Endothelial cell (in vitro differentiated cells): ENCODE measurements around the gene PDK2. TPM values are rescaled to one million over a fixed set of nuclear protein-coding genes. Genes with fewer than 3 reads are reported as not detected.

Experiments
- DNase-seq: peaks from one replicate; pipeline ENCODE4 v3.0.0; 2021; ENCODE audit warnings: low spot score
- H3K27ac Mint-ChIP-seq: one replicate; pipeline ENCODE4 v1.8.0; 2021; ENCODE audit warnings: mixed read lengths, inconsistent platforms; ENCODE audit not compliant: unreplicated experiment
- H3K27me3 Mint-ChIP-seq: one replicate; pipeline ENCODE4 v1.8.0; 2021; ENCODE audit warnings: mild to moderate bottlenecking, moderate library complexity, mixed read lengths, inconsistent platforms; ENCODE audit not compliant: unreplicated experiment
- H3K36me3 Mint-ChIP-seq: one replicate; pipeline ENCODE4 v1.8.0; 2021; ENCODE audit warnings: mild to moderate bottlenecking, low read depth, mixed read lengths, inconsistent platforms; ENCODE audit not compliant: unreplicated experiment
- H3K4me1 Mint-ChIP-seq: one replicate; pipeline ENCODE4 v1.8.0; 2021; ENCODE audit warnings: mild to moderate bottlenecking, mixed read lengths, inconsistent platforms; ENCODE audit not compliant: unreplicated experiment
- H3K4me3 Mint-ChIP-seq: one replicate; pipeline ENCODE4 v1.8.0; 2021; ENCODE audit warnings: mild to moderate bottlenecking, mixed read lengths, inconsistent platforms; ENCODE audit not compliant: unreplicated experiment
- H3K9me3 Mint-ChIP-seq: one replicate; pipeline ENCODE4 v1.8.0; 2021; ENCODE audit warnings: mixed read lengths, inconsistent platforms; ENCODE audit not compliant: unreplicated experiment
- CTCF ChIP-seq: fragments of 200-600 bp; sonication (generic); IDR thresholded peaks from one replicate; pipeline ENCODE4 v1.5.0; 2021; ENCODE audit warnings: antibody characterized with exemption; ENCODE audit not compliant: unreplicated experiment
- total RNA-seq: library from RNA; stranded (reverse); fragmentation: NEBNext Ultra II Directional; extraction: Animal tissue kit (Norgen Biotek cat#: 25700); gene quantifications from one replicate; pipeline ENCODE4 v1.2.1, GENCODE V29; 2021; ENCODE audit not compliant: unreplicated experiment

Gene PDK2
- total RNA-seq, 1 donor from 2014 or later = 37.1 TPM

DNA sequence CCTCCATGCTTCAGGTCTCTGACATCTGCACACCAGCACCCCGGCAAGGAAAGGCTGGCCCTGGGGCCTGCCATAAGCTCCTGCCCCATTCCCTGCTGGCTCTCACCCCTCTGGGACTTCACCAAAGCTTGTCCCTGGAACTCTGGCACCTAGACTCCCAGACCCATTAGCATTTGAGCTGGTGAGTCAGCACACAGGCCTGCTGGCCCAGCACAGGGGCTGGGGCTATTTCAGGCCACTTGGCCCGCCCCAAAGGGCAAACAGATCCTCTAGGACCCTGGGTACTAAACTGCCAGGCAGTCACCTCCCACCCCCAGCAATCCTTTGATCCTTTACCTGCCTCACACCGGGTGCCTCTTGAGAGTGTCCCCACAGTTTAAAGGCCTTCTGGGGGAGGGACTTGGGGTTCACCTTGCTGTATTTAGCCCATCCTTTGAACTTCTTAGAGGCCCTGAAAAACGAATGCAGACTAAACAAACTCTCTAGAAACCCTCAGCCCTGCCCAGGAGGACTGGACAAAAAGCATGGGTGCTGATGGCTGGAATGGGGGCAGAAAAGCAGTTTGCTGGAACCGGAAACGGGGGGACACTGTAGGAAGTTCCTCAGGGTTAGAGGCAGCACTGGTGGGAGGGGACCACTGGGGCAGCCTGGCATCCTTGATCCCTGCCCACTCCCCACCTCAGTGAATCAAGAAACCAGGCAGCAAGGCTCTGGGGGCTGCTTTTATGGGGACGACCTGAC lies 38.0 kb downstream of the PDK2 start:
- Mint-ChIP-seq H3K4me1 (peaks cover 26% of the 10 kb centered on the region), H3K36me3 (peaks cover 32% of the 10 kb centered on the region)

GRCh38 chr17:50133769-50134099 lies 38.6 kb downstream of the PDK2 start:
- Mint-ChIP-seq H3K4me3 (no peak overlapping the region), H3K27me3 (peaks cover 25% of the 10 kb centered on the region), H3K27ac (no peak overlapping the region), H3K9me3 (no peaks in the 10 kb centered on the region), H3K36me3 (peaks cover 33% of the 10 kb centered on the region), H3K4me1 (peaks cover 24% of the 10 kb centered on the region)
- no peak for TF ChIP-seq CTCF
- DNase-seq = no peak

More for the DNA sequence above, 38.0 kb downstream of the PDK2 start:
- no peaks in the 10 kb centered on the region for H3K9me3 Mint-ChIP-seq
- H3K4me3 Mint-ChIP-seq = no peak overlapping the region
- DNase-seq = no peak
- H3K27ac Mint-ChIP-seq = no peak overlapping the region
- no peak for TF ChIP-seq CTCF
- peaks cover 28% of the 10 kb centered on the region for H3K27me3 Mint-ChIP-seq

DNA sequence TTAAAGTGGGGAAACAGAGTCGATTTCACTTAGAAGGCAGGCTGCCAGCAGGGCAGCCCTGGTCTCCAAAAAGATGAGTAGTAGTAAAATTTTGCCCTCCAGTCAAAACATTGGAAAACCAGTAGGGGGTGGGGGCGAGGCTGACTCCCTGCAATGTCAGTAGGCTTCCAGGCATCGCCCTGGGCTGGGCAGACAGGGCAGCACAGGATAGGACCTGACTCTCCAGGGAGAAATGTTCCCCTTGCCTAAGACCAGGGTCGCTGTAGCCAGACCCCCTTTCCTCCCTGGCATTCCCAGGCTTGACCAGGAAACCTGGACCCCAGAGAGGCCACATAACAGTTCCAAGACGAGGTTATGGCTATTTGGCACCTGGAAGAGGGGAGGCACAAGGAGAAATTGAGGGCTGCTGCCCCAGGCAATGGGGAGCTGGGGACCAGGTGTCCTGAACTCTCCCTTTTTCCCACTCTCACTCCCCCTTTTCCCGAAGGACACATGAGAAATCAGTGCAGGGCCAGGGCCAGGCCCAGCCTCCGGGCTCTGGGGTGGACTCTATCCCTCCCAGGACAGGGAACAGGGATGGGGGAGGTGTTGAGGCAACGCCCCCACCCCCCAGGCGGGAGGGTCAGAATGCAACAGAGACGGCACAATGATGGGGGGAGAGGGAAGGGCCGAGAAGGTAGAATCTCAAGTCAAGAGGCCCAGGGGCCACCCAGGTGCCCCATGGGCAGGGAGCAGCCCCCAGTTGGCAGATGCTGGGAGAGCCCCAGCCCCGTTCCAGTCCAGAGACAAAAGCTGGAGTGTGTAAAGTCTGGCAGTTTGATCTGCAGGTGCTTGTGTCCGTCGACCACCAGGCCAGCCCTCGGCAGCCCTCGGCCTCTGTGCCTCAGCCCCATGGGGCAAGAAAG lies 39.3 kb downstream of the PDK2 start:
- TF ChIP-seq CTCF = no peak
- H3K36me3 Mint-ChIP-seq = peaks cover 39% of the 10 kb centered on the region
- DNase-seq = no peak
- H3K9me3 Mint-ChIP-seq = no peaks in the 10 kb centered on the region
- peaks cover 26% of the 10 kb centered on the region for H3K27me3 Mint-ChIP-seq
- H3K4me3 Mint-ChIP-seq = no peak overlapping the region
- no peak overlapping the region for H3K27ac Mint-ChIP-seq
- peaks cover 24% of the 10 kb centered on the region for H3K4me1 Mint-ChIP-seq

- no peak for DNase-seq
- Mint-ChIP-seq H3K9me3 (no peaks in the 10 kb centered on the region), H3K4me1 (peaks cover 33% of the 10 kb centered on the region), H3K27me3 (peaks cover 26% of the 10 kb centered on the region), H3K36me3 (peaks cover 46% of the 10 kb centered on the region), H3K4me3 (no peak overlapping the region), H3K27ac (no peak overlapping the region)
- no peak for TF ChIP-seq CTCF
These were observed 40.4 kb downstream of the PDK2 start for GRCh38 chr17:50135316-50136095.
